Body of pancreas (tissue), 4 donors: Measurements from ENCODE around the gene KIAA1217. TPM values are rescaled to one million over a fixed set of nuclear protein-coding genes. Genes with fewer than 3 reads are reported as not detected.

ENCODE experiments used
- ATAC-seq: fragments of 150-250 bp; one replicate; pipeline ENCODE4 v1.9.1; 2016
- DNase-seq, 4 donors: peaks; one replicate each; pipeline ENCODE4 v3.0.0-alpha.2; 2019
- H3K27ac ChIP-seq, 4 donors: fragments of 200-600 bp; sonication (generic); 1 replicate in 3 of 4; 2 replicates in 1 of 4; pipeline versions ENCODE4 v1.5.1 to v1.6.1; 2016 to 2019; ENCODE audit warnings: mild to moderate bottlenecking in 1 of 4, mixed read lengths in 1 of 4, moderate library complexity in 1 of 4
- H3K27me3 ChIP-seq, 2 donors: fragments of 200-600 bp; sonication (generic); one replicate each; pipeline ENCODE4 v1.6.0; 2016; ENCODE audit warnings: mild to moderate bottlenecking in 1 of 2
- H3K36me3 ChIP-seq, 2 donors: fragments of 200-600 bp; sonication (generic); replicated peaks in 1 of 2; 2 replicates each; pipeline ENCODE4 v1.5.1; 2016; ENCODE audit warnings: low read depth in 2 of 2; ENCODE audit not compliant: insufficient read depth in 1 of 2
- H3K4me1 ChIP-seq: fragments of 200-600 bp; sonication (generic); one replicate; pipeline ENCODE4 v1.6.0; 2016
- H3K4me3 ChIP-seq, 2 donors: fragments of 200-600 bp; sonication (generic); 1 replicate in 1 of 2; 2 replicates in 1 of 2; pipeline ENCODE4 v1.5.1; 2016 to 2019
- H3K9me3 ChIP-seq, 3 donors: fragments of 200-600 bp; sonication (generic); 1 replicate in 2 of 3; 2 replicates in 1 of 3; pipeline ENCODE4 v1.5.1; 2016
- POLR2A ChIP-seq, 3 donors: fragments of 450-650 bp; IDR thresholded peaks; one replicate each; pipeline ENCODE4 v1.6.1; 2016; ENCODE audit warnings: antibody characterized with exemption in 3 of 3, mild to moderate bottlenecking in 2 of 3
- WGBS, 2 donors: methylation state at CpG; one replicate each; pipeline ENCODE4 v1.1.5; 2017; 5-methylcytosine and 5-hydroxymethylcytosine counted together
- intact Hi-C: fragments of 100-400 bp; cut with DNase I; formaldehyde crosslinking; loops from one replicate; pipeline ENCODE4 v1.15.1; 2023
- total RNA-seq, 2 donors: library from RNA; depleted of rRNA; stranded (reverse); fragments of >200 nt; gene quantifications; one replicate each; pipeline ENCODE4 v1.1.0, GENCODE V29; 2016
- TF ChIP-seq, protein P1 (sequence below), 7 experiments: fragments of 450-650 bp in 4 of 7; fragments of 200-600 bp in 3 of 7; sonication (generic) in 3 of 7; IDR thresholded peaks; one replicate each; pipeline ENCODE4 v1.5.1; 2016 to 2019; ENCODE audit warnings: antibody characterized with exemption in 7 of 7

The KIAA1217 gene
- total RNA-seq, 2 donors from 2014 or later, result 25.9 to 36.9 TPM

DNA sequence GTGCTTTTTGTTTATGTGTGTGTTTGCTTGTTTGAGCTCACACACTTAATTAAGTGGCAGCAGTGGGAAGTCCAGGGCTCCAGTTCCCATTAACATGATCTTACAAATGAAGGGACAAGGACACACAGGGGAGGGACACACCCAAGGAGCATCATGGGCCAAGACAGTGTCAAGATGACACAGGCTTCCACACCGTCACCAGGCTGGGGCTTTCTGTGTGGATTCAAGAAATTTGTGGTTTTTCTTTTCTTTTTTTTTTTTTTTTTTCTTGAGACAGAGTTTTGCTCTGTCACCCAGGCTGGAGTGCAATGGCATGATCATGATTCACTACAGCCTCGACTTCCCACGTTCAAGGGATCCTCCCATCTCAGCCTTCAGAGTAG is 173.6 kb downstream of the KIAA1217 start:
- Histone ChIP-seq H3K4me1 (peaks cover 24% of the 10 kb centered on the region), H3K9me3 (no peaks in the 10 kb centered on the region), H3K27me3 (no peaks in the 10 kb centered on the region), H3K4me3 (no peak overlapping the region), H3K27ac (peak overlapping the region in 3 of 4 donors; percentile 92 to 96 (median 94)), H3K36me3 (no peaks in the 10 kb centered on the region)
- no peak for TF ChIP-seq POLR2A (IDR thresholded peaks at IDR 0.05)
- TF ChIP-seq, protein P1, sequence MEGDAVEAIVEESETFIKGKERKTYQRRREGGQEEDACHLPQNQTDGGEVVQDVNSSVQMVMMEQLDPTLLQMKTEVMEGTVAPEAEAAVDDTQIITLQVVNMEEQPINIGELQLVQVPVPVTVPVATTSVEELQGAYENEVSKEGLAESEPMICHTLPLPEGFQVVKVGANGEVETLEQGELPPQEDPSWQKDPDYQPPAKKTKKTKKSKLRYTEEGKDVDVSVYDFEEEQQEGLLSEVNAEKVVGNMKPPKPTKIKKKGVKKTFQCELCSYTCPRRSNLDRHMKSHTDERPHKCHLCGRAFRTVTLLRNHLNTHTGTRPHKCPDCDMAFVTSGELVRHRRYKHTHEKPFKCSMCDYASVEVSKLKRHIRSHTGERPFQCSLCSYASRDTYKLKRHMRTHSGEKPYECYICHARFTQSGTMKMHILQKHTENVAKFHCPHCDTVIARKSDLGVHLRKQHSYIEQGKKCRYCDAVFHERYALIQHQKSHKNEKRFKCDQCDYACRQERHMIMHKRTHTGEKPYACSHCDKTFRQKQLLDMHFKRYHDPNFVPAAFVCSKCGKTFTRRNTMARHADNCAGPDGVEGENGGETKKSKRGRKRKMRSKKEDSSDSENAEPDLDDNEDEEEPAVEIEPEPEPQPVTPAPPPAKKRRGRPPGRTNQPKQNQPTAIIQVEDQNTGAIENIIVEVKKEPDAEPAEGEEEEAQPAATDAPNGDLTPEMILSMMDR (IDR thresholded peaks at IDR 0.05), result no peak
- intact Hi-C loops, result no loop called here
- 57 to 67% methylated on average over 3 of the region's 3 CpGs for WGBS, 2 donors
- ATAC-seq (no peak), DNase-seq (no peak)

DNA sequence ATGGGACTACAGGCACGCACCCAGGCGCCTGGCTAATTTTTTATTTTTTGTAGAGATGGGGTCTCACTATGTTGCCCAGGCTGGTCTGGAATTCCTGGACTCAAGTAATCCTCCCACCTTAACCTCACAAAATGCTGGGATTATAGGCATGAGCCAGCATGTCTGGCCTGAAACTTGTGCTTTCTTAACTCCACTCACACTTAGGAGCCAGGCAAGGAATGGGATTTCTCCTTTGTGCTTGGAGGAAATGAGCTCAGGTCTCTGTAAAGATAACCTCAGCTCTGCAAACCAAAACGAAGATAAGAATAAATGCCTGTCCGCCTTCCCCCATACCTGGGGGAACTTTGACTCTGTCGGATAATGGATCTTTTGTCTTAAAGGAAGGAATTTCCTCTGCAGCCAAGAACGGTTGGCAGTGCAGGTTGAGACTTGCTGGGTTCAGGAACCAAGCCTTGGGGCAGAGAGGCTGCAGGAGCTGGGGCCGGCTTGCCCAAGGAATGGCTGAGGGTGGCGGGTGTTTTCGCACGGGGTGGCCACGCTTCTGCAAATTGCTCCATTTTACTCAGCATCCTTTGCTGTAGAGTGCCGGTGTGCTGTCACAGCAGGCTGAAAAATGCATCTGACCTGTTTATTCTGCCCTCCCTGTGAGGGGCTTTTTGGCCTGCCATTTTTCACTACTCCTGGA is 174.2 kb downstream of the KIAA1217 start:
- no peak for TF ChIP-seq POLR2A (IDR thresholded peaks at IDR 0.05)
- no peaks in the 10 kb centered on the region for H3K27me3 ChIP-seq
- H3K36me3 ChIP-seq, result no peaks in the 10 kb centered on the region
- peaks cover 24% of the 10 kb centered on the region for H3K4me1 ChIP-seq
- H3K27ac ChIP-seq, result peak overlapping the region; percentile 53 to 96 (median 93)
- H3K9me3 ChIP-seq, result no peaks in the 10 kb centered on the region
- DNase-seq, result no peak
- no peak overlapping the region for H3K4me3 ChIP-seq
- ATAC-seq, result peak; percentile 37
- intact Hi-C loops, result no loop called here
- WGBS, 2 donors, result 47 to 59% methylated on average over 12 of the region's 12 CpGs

DNA sequence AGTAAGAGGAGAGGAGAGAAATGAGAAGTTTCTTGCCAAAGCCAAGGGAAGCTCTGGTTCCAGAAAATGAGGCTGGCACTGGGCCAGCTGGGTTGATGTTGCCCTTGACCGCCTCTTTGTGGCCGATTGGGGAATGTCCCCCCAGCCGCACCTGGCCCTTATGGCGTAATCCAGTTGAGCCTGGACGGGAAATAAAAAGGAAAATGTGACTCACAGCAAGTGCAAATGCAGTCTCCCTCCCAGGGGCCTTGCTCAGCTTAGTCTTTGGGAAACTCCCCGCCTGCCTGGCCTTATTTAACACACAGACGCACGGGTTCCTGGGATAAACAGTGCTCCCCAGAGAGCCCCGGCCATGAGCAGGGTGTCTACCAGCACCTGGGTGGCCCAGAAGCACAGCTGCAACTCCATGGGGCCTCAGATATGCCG is 174.8 kb downstream of the KIAA1217 start:
- H3K27ac ChIP-seq, result peak overlapping the region; percentile 92 to 96 (median 93)
- intact Hi-C loops, result no loop called here
- no peaks in the 10 kb centered on the region for H3K36me3 ChIP-seq
- 5 to 19% methylated on average over 10 of the region's 10 CpGs for WGBS, 2 donors
- peaks cover 24% of the 10 kb centered on the region for H3K4me1 ChIP-seq
- ATAC-seq, result peak; percentile 98
- no peak overlapping the region for H3K4me3 ChIP-seq
- DNase-seq, result peak; percentile 94 to 96 (median 96)
- H3K27me3 ChIP-seq, result no peaks in the 10 kb centered on the region
- no peaks in the 10 kb centered on the region for H3K9me3 ChIP-seq
- TF ChIP-seq POLR2A (IDR thresholded peaks at IDR 0.05), result peak in 2 of 3 donors; percentile 46 to 57
- TF ChIP-seq, protein P1 (IDR thresholded peaks at IDR 0.05), result peak; percentile 38 to 92 (median 78)

DNA sequence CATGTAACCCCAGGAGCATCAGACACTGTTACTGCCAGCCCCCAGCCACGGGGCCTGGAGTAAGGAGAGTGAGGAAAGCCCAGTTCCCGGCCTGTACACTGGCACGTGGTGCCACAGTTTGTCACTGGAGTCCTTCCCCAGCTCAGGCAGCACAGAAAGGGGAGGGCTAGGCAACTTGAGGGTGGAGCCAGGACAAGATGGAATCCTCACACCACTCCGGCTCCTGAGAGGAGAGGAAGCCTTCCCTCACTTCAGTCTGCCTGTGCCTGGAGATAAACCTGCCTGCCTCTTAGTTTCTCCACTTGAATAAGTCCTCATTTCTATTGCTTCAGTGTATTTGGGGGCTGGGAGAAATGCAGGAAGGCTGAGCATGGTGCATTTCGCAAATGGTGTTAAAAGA is 176.0 kb downstream of the KIAA1217 start:
- WGBS, 2 donors, result 75 to 76% methylated on average over 2 to 5 of the region's 5 CpGs
- Histone ChIP-seq H3K27me3 (no peaks in the 10 kb centered on the region), H3K4me3 (no peak overlapping the region), H3K36me3 (no peaks in the 10 kb centered on the region), H3K27ac (peak overlapping the region; percentile 23 to 96 (median 93)), H3K4me1 (peaks cover 24% of the 10 kb centered on the region), H3K9me3 (no peaks in the 10 kb centered on the region)
- no peak for DNase-seq
- no peak for TF ChIP-seq POLR2A (IDR thresholded peaks at IDR 0.05)
- TF ChIP-seq, protein P1 (IDR thresholded peaks at IDR 0.05), result no peak
- no peak for ATAC-seq
- intact Hi-C loops, result no loop called here

DNA sequence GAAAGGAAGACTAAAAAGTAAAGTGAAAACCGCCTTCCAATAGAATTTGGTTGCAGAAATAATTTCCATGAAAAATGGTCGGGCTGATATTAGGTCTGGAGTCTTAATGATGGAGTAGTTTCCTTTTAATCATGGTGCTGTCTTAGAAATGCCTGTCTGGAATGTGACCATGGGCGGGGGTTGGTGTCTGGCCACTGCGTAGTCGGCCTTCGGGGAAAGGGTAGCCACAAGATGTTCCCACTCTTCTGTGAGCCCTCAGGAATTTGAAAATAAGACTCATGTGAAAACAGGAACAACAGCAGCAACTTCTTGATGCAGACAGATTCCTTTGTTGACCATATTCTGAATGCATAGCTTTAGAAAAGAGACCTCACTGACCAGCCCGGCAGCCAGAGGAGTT is 176.8 kb downstream of the KIAA1217 start:
- H3K9me3 ChIP-seq, result no peaks in the 10 kb centered on the region
- peak overlapping the region in 2 of 4 donors; percentile 92 to 96 for H3K27ac ChIP-seq
- WGBS, 2 donors, result 79 to 82% methylated on average over 7 of the region's 7 CpGs
- intact Hi-C loops, result no loop called here
- no peaks in the 10 kb centered on the region for H3K36me3 ChIP-seq
- DNase-seq (peak in 1 of 4 donors; percentile 23), ATAC-seq (no peak)
- H3K4me1 ChIP-seq, result peaks cover 24% of the 10 kb centered on the region
- H3K27me3 ChIP-seq, result no peaks in the 10 kb centered on the region
- no peak for TF ChIP-seq POLR2A (IDR thresholded peaks at IDR 0.05)
- TF ChIP-seq, protein P1 (IDR thresholded peaks at IDR 0.05), result no peak
- H3K4me3 ChIP-seq, result no peak overlapping the region
